OCI-LY7 (cell line): ENCODE data around the gene CCDC91. TPM values are rescaled to one million over a fixed set of nuclear protein-coding genes. Genes with fewer than 3 reads are reported as not detected.

Experiments
- BruUV-seq: library from RNA; stranded (reverse); fragments of 400-500 nt; replicated peaks from 2 replicates; lab custom pipeline; 2021; lab: Mats Ljungman, UMichigan
- CTCF ChIA-PET: fragments of 300-600 bp; sonication (Branson Sonifier 250); formaldehyde crosslinking; loops from one replicate; lab custom pipeline; 2022; ENCODE audit warnings: antibody characterized with exemption; ENCODE audit not compliant: unreplicated experiment; lab: Charles Lee
- POLR2A ChIA-PET: fragments of 300-600 bp; sonication (Branson Sonifier 250); formaldehyde crosslinking; loops from one replicate; lab custom pipeline; 2022; ENCODE audit warnings: antibody characterized with exemption; lab: Charles Lee
- DNase-seq: peaks from one replicate; pipeline ENCODE4 v3.0.0-alpha.2; 2015; ENCODE audit warnings: low spot score
- H2AFZ ChIP-seq: fragments of 200-600 bp; sonication (generic), shearing (Covaris generic); 2 replicates; pipeline ENCODE4 v1.6.1; 2014; ENCODE audit warnings: mild to moderate bottlenecking, antibody characterized with exemption, low read length, moderate library complexity
- H3K27ac ChIP-seq: fragments of 200-600 bp; sonication (generic); 2 replicates; pipeline ENCODE4 v1.5.1; 2014; ENCODE audit warnings: mixed run types, low read depth, mild to moderate bottlenecking, moderate library complexity, low read length, inconsistent platforms; ENCODE audit not compliant: poor library complexity, severe bottlenecking
- H3K36me3 ChIP-seq: fragments of 200-600 bp; sonication (generic); 2 replicates; pipeline ENCODE4 v1.6.1; 2014; ENCODE audit warnings: mild to moderate bottlenecking, antibody characterized with exemption, low read length, moderate library complexity, mixed read lengths; ENCODE audit not compliant: insufficient read depth
- H3K4me1 ChIP-seq: fragments of 200-600 bp; sonication (generic); 2 replicates; pipeline ENCODE4 v1.5.1; 2014; ENCODE audit warnings: mild to moderate bottlenecking, low read length; ENCODE audit not compliant: insufficient read depth, poor library complexity, severe bottlenecking
- H3K4me2 ChIP-seq: fragments of 200-600 bp; sonication (generic); 2 replicates; pipeline ENCODE4 v1.6.1; 2014; ENCODE audit warnings: mild to moderate bottlenecking, low read length
- H3K4me3 ChIP-seq: fragments of 200-600 bp; sonication (generic); 2 replicates; pipeline ENCODE4 v1.5.1; 2014; ENCODE audit warnings: mild to moderate bottlenecking, low read depth, low read length; ENCODE audit not compliant: poor library complexity, severe bottlenecking
- H3K79me2 ChIP-seq: fragments of 200-600 bp; sonication (generic); 2 replicates; pipeline ENCODE4 v1.6.1; 2016; ENCODE audit warnings: low read depth, mild to moderate bottlenecking, low read length, moderate library complexity, mixed read lengths; ENCODE audit not compliant: insufficient read depth
- H3K9me2 ChIP-seq: fragments of 200-600 bp; sonication (generic); 2 replicates; pipeline ENCODE4 v1.6.1; 2016; ENCODE audit warnings: mild to moderate bottlenecking, low read length, mixed read lengths; ENCODE audit not compliant: insufficient read depth
- H3K9me3 ChIP-seq: fragments of 200-600 bp; sonication (generic); 2 replicates; pipeline ENCODE4 v1.6.1; 2014; ENCODE audit warnings: mild to moderate bottlenecking, mixed run types, low read length, mixed read lengths
- H4K20me1 ChIP-seq: fragments of 200-600 bp; sonication (generic); 2 replicates; pipeline ENCODE4 v1.6.1; 2014; ENCODE audit warnings: mild to moderate bottlenecking, antibody characterized with exemption, low read length, moderate library complexity, mixed read lengths; ENCODE audit not compliant: insufficient read depth
- CTCF ChIP-seq: fragments of 200-600 bp; sonication (generic); conservative IDR thresholded peaks from 2 replicates; pipeline ENCODE4 v1.5.1; 2014; ENCODE audit warnings: mild to moderate bottlenecking, antibody characterized with exemption, low read length, moderate library complexity, mixed read lengths
- EZH2phosphoT487 ChIP-seq: fragments of 200-600 bp; sonication (generic); IDR thresholded peaks from 2 replicates; pipeline ENCODE4 v1.6.1; 2018; ENCODE audit warnings: low read depth, borderline replicate concordance, mild to moderate bottlenecking, mixed run types, antibody characterized with exemption, low read length, moderate library complexity, mixed read lengths
- intact Hi-C: fragments of 100-400 bp; cut with micrococcal nuclease; formaldehyde crosslinking; loops from one replicate; pipeline ENCODE4 v1.10.0; 2022; ENCODE audit not compliant: unreplicated experiment
- total RNA-seq, 2 experiments: library from RNA; depleted of rRNA in 1 of 2; stranded (reverse); fragments of >200 nt in 1 of 2; shearing (Covaris generic) in 1 of 2; gene quantifications; 2 replicates each; pipeline ENCODE4 v1.2.3, GENCODE V29; 2014 to 2022

CCDC91 gene
- total RNA-seq, 2 experiments from 2014 or later = 15.8 to 23.8 TPM

DNA sequence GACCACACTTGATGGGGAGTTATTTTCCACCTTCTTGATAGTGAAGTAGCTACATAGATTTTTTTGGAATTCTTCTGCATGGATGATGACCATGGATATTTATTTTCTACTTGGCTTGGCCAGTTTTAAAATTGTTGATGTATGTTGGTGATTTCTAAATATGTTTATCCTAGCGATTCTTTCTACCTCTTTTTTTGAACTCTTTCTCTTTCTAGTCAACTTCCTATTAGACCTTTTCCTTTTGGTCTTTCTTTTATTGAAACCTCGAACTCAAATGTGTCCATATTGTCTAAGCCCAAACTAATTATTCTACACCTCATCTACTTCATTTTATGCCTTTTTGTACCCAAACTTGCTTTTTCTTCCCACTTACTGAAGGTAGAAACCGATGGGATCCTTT is 37.0 kb downstream of the CCDC91 start:
- ChIA-PET POLR2A (interaction anchor here (0.6 to 0.7 kb wide), 2 partner anchors 22 to 86 kb away, joined by 3 read pairs; no protein-coding TSS in a partner anchor), CTCF (no interaction called here)
- no TSS peak for BruUV-seq
- no peaks in the 10 kb centered on the region for H3K36me3 ChIP-seq
- no peaks in the 10 kb centered on the region for H3K9me3 ChIP-seq
- no peaks in the 10 kb centered on the region for H4K20me1 ChIP-seq
- H3K4me2 ChIP-seq = no peak overlapping the region
- TF ChIP-seq EZH2phosphoT487 = no peak
- TF ChIP-seq CTCF = no peak
- no peaks in the 10 kb centered on the region for H3K9me2 ChIP-seq
- H3K27ac ChIP-seq = no peak overlapping the region
- H3K4me1 ChIP-seq = peaks cover 4% of the 10 kb centered on the region
- peaks cover 2% of the 10 kb centered on the region; the same call in 1 of the 2 replicates for H3K79me2 ChIP-seq
- intact Hi-C loops = no loop called here
- H3K4me3 ChIP-seq = no peak overlapping the region
- no peak overlapping the region for H2AFZ ChIP-seq
- DNase-seq = no peak

DNA sequence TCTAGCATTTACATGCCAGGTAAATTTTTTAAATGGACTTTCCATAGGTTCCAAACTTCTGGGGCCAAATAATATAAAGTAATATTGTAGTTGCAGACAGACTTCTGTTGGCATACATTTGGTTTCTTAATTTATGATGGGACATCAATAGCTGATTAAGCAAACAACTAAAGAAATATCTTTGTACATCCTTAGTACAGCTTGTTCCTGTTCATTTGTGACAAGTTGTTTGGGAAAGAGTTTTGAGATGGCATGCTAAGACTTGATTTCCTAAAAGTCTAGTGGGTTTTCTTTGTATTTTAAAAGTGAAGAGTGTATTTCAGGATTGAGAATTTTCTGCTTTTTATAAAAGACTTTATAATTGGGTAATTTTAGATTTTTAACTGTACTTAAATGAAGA is 41.0 kb downstream of the CCDC91 start:
- BruUV-seq = no TSS peak
- TF ChIP-seq CTCF = no peak
- no peak for TF ChIP-seq EZH2phosphoT487
- H3K9me3 ChIP-seq = no peaks in the 10 kb centered on the region
- H3K79me2 ChIP-seq = no peaks in the 10 kb centered on the region; the same call in 1 of the 2 replicates
- no peak for DNase-seq
- POLR2A ChIA-PET = interaction anchor here (1.1 kb wide), 1 partner anchor 34 kb away, joined by 3 read pairs; no protein-coding TSS in a partner anchor
- no peaks in the 10 kb centered on the region for H3K36me3 ChIP-seq
- H3K9me2 ChIP-seq = no peaks in the 10 kb centered on the region
- H3K27ac ChIP-seq = no peak overlapping the region
- no peak overlapping the region for H2AFZ ChIP-seq
- no peaks in the 10 kb centered on the region for H4K20me1 ChIP-seq
- H3K4me2 ChIP-seq = no peak overlapping the region
- no peak overlapping the region for H3K4me3 ChIP-seq
- no peaks in the 10 kb centered on the region for H3K4me1 ChIP-seq
- intact Hi-C loops = no loop called here
- CTCF ChIA-PET = no interaction called here

DNA sequence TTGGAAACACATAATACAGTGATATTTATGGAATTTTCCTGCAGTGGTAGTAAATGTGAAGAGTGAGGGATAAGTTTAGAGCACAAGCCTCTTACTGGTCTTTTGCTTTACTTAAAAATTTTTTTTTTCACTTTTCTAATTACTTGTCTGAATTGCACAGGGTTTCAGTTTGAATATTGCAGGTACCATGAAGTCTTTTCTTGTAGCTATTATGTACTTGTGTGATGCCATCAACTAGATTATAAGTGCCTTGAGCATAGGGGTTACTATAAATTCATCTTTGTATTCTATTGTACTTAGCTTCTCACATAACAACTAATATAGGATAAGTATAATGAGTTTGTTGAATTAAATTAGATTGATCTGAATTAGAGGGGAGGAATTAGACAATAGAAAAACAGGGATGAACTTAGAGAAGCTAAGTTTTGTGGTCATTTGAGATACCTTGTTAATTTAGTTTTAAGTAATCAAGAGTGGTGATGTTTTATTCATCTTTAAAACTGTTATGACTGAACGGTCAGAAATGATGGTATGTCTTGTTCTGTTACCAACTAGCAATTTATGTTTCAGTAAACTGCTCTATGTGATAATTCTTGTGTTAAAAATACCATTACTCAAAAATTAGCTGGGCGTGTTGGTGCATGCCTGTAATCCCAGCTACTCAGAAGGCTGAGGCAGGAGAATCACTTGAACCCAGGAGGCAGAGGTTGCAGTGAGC is 42.1 kb downstream of the CCDC91 start:
- Histone ChIP-seq H3K4me3 (no peak overlapping the region), H3K9me2 (no peaks in the 10 kb centered on the region), H3K9me3 (no peaks in the 10 kb centered on the region), H2AFZ (no peak overlapping the region), H3K36me3 (no peaks in the 10 kb centered on the region), H4K20me1 (no peaks in the 10 kb centered on the region), H3K27ac (no peak overlapping the region), H3K4me1 (no peaks in the 10 kb centered on the region), H3K79me2 (no peaks in the 10 kb centered on the region; the same call in 1 of the 2 replicates), H3K4me2 (no peak overlapping the region)
- POLR2A ChIA-PET = interaction anchor here (0.8 to 1.1 kb wide), 2 partner anchors 30 to 33 kb away, joined by 3 read pairs; no protein-coding TSS in a partner anchor
- DNase-seq = no peak
- CTCF ChIA-PET = no interaction called here
- intact Hi-C loops = no loop called here
- no peak for TF ChIP-seq EZH2phosphoT487
- TF ChIP-seq CTCF = no peak
- BruUV-seq = no TSS peak
